Ovary (tissue), 9 donors: Measurements from ENCODE around the gene PDSS2. TPM values are rescaled to one million over a fixed set of nuclear protein-coding genes. Genes with fewer than 3 reads are reported as not detected.

Source experiments
- DNase-seq, 5 donors: peaks; one replicate each; pipeline ENCODE4 v3.0.0-alpha.2; 2019 to 2020
- H3K27ac ChIP-seq, 2 donors: fragments of 200-600 bp; one replicate each; pipeline versions ENCODE4 v1.5.1 to v1.8.0; 2019 to 2022
- H3K27me3 ChIP-seq: fragments of 200-600 bp; one replicate; pipeline ENCODE4 v1.8.0; 2022
- H3K36me3 ChIP-seq: fragments of 200-600 bp; sonication (generic); one replicate; pipeline ENCODE4 v1.5.1; 2019
- H3K4me1 ChIP-seq: one replicate; pipeline ENCODE4 v1.8.1; 2013; ENCODE audit warnings: mild to moderate bottlenecking, moderate library complexity; ENCODE audit not compliant: insufficient read depth
- H3K4me3 ChIP-seq: fragments of 200-600 bp; sonication (generic); one replicate; pipeline ENCODE4 v1.5.1; 2017
- H3K9me3 ChIP-seq, 2 donors: fragments of 200-600 bp in 1 of 2; sonication (generic) in 1 of 2; one replicate each; pipeline versions ENCODE4 v1.5.1 to v1.8.1; 2013 to 2019; ENCODE audit warnings: mild to moderate bottlenecking in 1 of 2, moderate library complexity in 1 of 2
- CTCF ChIP-seq, 3 donors: fragments of 450-650 bp in 2 of 3; fragments of 200-600 bp in 1 of 3; IDR thresholded peaks; one replicate each; pipeline versions ENCODE4 v1.5.1 to v1.8.0; 2016 to 2022; ENCODE audit warnings: antibody characterized with exemption in 3 of 3, mild to moderate bottlenecking in 1 of 3
- EP300 ChIP-seq: sonication (generic); formaldehyde crosslinking; IDR thresholded peaks from one replicate; pipeline ENCODE4 v1.6.1; 2017; ENCODE audit warnings: antibody characterized with exemption
- POLR2A ChIP-seq: fragments of 450-650 bp; IDR thresholded peaks from one replicate; pipeline ENCODE4 v1.6.1; 2017; ENCODE audit warnings: antibody characterized with exemption, mild to moderate bottlenecking, moderate library complexity
- WGBS, 3 donors: extraction: QIAGEN DNeasy Blood & Tissue Kit in 1 of 3; methylation state at CpG; one replicate each; pipeline versions ENCODE4 v1.1.5 to v1.1.7; 2013 to 2017; 5-methylcytosine and 5-hydroxymethylcytosine counted together
- intact Hi-C, 4 donors: fragments of 100-400 bp; cut with DNase I; formaldehyde crosslinking; loops; one replicate each; pipeline versions ENCODE4 v1.11.0 to v1.15.1; 2022 to 2023
- polyA plus RNA-seq, 2 donors: library from polyadenylated mRNA; stranded (reverse); fragments of 200-250 nt in 1 of 2; fragments of 350-450 nt in 1 of 2; fragmentation: Illumina TruSeq in 1 of 2; extraction: RNeasy Lipid Tissue Mini Kit (QIAGEN cat#74804) in 1 of 2; gene quantifications; one replicate each; pipeline ENCODE4 v1.2.3, GENCODE V29; 2013 to 2014
- total RNA-seq, 7 donors: library from RNA; depleted of rRNA in 2 of 7; stranded (reverse); fragments of >200 nt in 2 of 7; fragmentation: NEBNext Ultra II Directional in 3 of 7; extraction: Animal tissue kit (Norgen Biotek cat#: 25700) in 3 of 7; gene quantifications; one replicate each; pipeline versions ENCODE4 v1.1.0 to v1.2.4, GENCODE V29; 2016 to 2023
- donor health status: DM: no; HTN: no; CAD: no; lungs with moderate emphysema.
- donor health status: DM: no; HTN: no; CAD: no.
- donor health status: Bipolar disorder and iron deficiency.
- donor health status: DM: yes; HTN: yes; CAD: no.
- donor health status: DM: no; HTN: no; CAD: no.
- donor health status: DM: yes; HTN: yes; CAD: no.

The PDSS2 gene
- total and polyA plus RNA-seq, 9 donors, result 8.2 to 17.5 (median 12.0) TPM

GRCh38 chr6:107275330-107275865, 184.0 kb downstream of the PDSS2 start:
- no peak for DNase-seq
- Histone ChIP-seq H3K4me1 (no peaks in the 10 kb centered on the region), H3K4me3 (no peak overlapping the region), H3K27ac (no peak overlapping the region), H3K36me3 (no peaks in the 10 kb centered on the region), H3K27me3 (no peaks in the 10 kb centered on the region), H3K9me3 (no peaks in the 10 kb centered on the region)
- intact Hi-C loops, result no loop called here
- 95 to 97% (median 96%) methylated on average over 2 of the region's 2 CpGs for WGBS, 3 donors
- no peak for TF ChIP-seq POLR2A
- TF ChIP-seq CTCF (IDR thresholded peaks at IDR 0.05), result no peak
- TF ChIP-seq EP300, result no peak

GRCh38 chr6:107274288-107274687, 185.1 kb downstream of the PDSS2 start:
- H3K9me3 ChIP-seq, result no peaks in the 10 kb centered on the region
- TF ChIP-seq CTCF (IDR thresholded peaks at IDR 0.05), result no peak
- TF ChIP-seq POLR2A, result no peak
- no peak for TF ChIP-seq EP300
- intact Hi-C loops, result no loop called here
- 82 to 97% (median 89%) methylated on average over 1 of the region's 1 CpG for WGBS, 3 donors
- no peaks in the 10 kb centered on the region for H3K36me3 ChIP-seq
- no peak for DNase-seq
- H3K27ac ChIP-seq, result no peak overlapping the region
- H3K4me3 ChIP-seq, result no peak overlapping the region
- H3K27me3 ChIP-seq, result no peaks in the 10 kb centered on the region
- H3K4me1 ChIP-seq, result no peaks in the 10 kb centered on the region

GRCh38 chr6:107272246-107272645, 187.1 kb downstream of the PDSS2 start:
- H3K27ac ChIP-seq, result no peak overlapping the region
- WGBS, 3 donors, result 82 to 90% (median 89%) methylated on average over 2 of the region's 2 CpGs
- H3K27me3 ChIP-seq, result no peaks in the 10 kb centered on the region
- H3K4me3 ChIP-seq, result no peak overlapping the region
- intact Hi-C loops, result no loop called here
- no peak for DNase-seq
- TF ChIP-seq POLR2A (no peak), CTCF (IDR thresholded peaks at IDR 0.05) (no peak), EP300 (no peak)
- no peaks in the 10 kb centered on the region for H3K4me1 ChIP-seq
- no peaks in the 10 kb centered on the region for H3K9me3 ChIP-seq
- no peaks in the 10 kb centered on the region for H3K36me3 ChIP-seq

GRCh38 chr6:107271208-107271790, 188.1 kb downstream of the PDSS2 start:
- no peaks in the 10 kb centered on the region for H3K9me3 ChIP-seq
- no peak for DNase-seq
- intact Hi-C loops, result no loop called here
- H3K27ac ChIP-seq, result no peak overlapping the region
- H3K4me1 ChIP-seq, result no peaks in the 10 kb centered on the region
- TF ChIP-seq EP300, result no peak
- TF ChIP-seq POLR2A, result no peak
- TF ChIP-seq CTCF (IDR thresholded peaks at IDR 0.05), result no peak
- no peak overlapping the region for H3K4me3 ChIP-seq
- H3K27me3 ChIP-seq, result no peaks in the 10 kb centered on the region
- no peaks in the 10 kb centered on the region for H3K36me3 ChIP-seq
